Neuron (in vitro differentiated cells): Measurements from ENCODE around the gene HPSE2.
"Not testable (repeated sequence)": the region's sequence is repeated elsewhere in the genome, so short reads cannot be mapped to it uniquely, and the experiment has no call there.

Source experiments
- H2AFZ ChIP-seq: one replicate; pipeline ENCODE4 v1.6.1; 2013; ENCODE audit warnings: low read depth, mild to moderate bottlenecking, inconsistent platforms, low read length, moderate library complexity
- H3K27me3 ChIP-seq: one replicate; pipeline ENCODE4 v1.6.1; 2013; ENCODE audit warnings: low read length; ENCODE audit not compliant: insufficient read depth
- H3K36me3 ChIP-seq: one replicate; pipeline ENCODE4 v1.6.1; 2013; ENCODE audit warnings: low read length; ENCODE audit not compliant: insufficient read depth
- H3K4me1 ChIP-seq: one replicate; pipeline ENCODE4 v1.6.1; 2013; ENCODE audit warnings: low read length; ENCODE audit not compliant: insufficient read depth
- H3K4me3 ChIP-seq: 2 replicates; pipeline ENCODE4 v1.5.1; 2013; ENCODE audit warnings: mild to moderate bottlenecking, low read length, moderate library complexity
- H3K9me3 ChIP-seq: one replicate; pipeline ENCODE4 v1.6.1; 2013; ENCODE audit warnings: low read length

The HPSE2 gene

GRCh38 chr10:98920807-98921206 lies 314.8 kb downstream of the HPSE2 start:
- H2AFZ ChIP-seq = no peak overlapping the region
- no peaks in the 10 kb centered on the region for H3K27me3 ChIP-seq
- H3K4me3 ChIP-seq = no peak overlapping the region
- no peaks in the 10 kb centered on the region for H3K4me1 ChIP-seq
- no peaks in the 10 kb centered on the region for H3K36me3 ChIP-seq
- no peaks in the 10 kb centered on the region for H3K9me3 ChIP-seq

DNA sequence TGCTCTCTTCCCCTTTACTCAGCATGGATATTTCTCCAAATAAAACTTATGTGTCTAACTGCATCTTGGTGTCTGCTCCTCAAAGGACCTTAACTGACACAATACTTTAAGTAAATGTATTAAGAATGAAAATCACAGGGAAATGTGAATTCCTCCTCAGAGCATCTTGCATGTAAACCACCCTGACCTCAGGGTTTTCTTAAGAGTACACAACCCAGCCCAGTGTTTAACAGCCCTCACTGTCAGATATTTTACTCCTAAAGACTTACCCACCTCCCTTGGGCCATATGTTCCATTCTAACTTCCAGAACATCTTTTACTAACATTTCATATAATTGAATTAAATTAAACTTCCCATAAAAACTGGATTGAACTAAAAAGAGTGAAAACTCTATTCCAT lies 315.3 kb downstream of the HPSE2 start:
- Histone ChIP-seq H3K4me3 (no peak overlapping the region), H2AFZ (no peak overlapping the region), H3K27me3 (no peaks in the 10 kb centered on the region), H3K4me1 (no peaks in the 10 kb centered on the region), H3K9me3 (no peaks in the 10 kb centered on the region), H3K36me3 (no peaks in the 10 kb centered on the region)

DNA sequence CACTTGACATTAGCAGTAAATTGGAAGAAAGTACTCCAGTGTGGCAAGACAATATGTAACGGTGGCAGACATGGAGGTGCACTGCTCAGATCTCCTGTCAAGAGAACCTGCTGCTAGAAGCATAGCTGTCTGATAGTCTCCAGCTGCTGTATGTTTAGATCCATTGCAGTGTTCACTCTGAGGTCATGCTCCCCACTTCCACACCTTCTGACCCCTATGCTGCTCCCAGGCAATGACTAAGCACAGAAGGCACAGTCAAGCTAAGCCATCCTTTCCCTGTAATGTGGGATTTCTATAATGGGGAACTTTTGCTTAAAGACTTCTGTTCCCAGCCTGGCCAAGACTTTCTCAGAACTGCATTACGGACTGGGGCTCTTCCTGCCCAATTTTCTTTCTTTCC lies 315.8 kb downstream of the HPSE2 start:
- Histone ChIP-seq H3K36me3 (no peaks in the 10 kb centered on the region), H3K4me1 (no peaks in the 10 kb centered on the region), H3K9me3 (no peaks in the 10 kb centered on the region), H2AFZ (no peak overlapping the region), H3K4me3 (no peak overlapping the region), H3K27me3 (no peaks in the 10 kb centered on the region)

DNA sequence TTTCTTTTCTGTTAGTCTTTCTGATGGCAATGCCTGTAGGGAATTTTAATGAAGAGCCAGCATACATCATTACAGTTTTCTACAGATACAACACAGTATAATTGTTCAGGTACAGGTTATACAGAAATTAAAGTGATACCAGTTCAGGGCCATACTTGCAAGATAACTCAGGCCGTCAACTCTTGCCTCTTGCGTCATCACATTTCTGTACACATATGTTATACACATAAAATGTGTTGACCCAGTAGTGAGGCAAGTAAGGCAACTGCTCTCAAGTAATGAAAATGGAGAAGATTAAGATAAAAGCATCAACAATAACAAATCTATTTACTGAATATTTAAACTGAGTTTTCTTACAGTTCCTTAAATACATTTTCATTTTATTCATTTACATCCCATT lies 317.8 kb downstream of the HPSE2 start:
- no peaks in the 10 kb centered on the region for H3K36me3 ChIP-seq
- H2AFZ ChIP-seq = no peak overlapping the region
- H3K27me3 ChIP-seq = no peaks in the 10 kb centered on the region
- no peaks in the 10 kb centered on the region for H3K9me3 ChIP-seq
- H3K4me3 ChIP-seq = no peak overlapping the region
- H3K4me1 ChIP-seq = no peaks in the 10 kb centered on the region

- H3K36me3 ChIP-seq = no peaks in the 10 kb centered on the region
- H3K9me3 ChIP-seq = no peaks in the 10 kb centered on the region
- H2AFZ ChIP-seq = no peak overlapping the region
- H3K27me3 ChIP-seq = no peaks in the 10 kb centered on the region
- no peak overlapping the region for H3K4me3 ChIP-seq
- no peaks in the 10 kb centered on the region for H3K4me1 ChIP-seq
Measured at GRCh38 chr10:98916526-98917125, 319.0 kb downstream of the HPSE2 start.

DNA sequence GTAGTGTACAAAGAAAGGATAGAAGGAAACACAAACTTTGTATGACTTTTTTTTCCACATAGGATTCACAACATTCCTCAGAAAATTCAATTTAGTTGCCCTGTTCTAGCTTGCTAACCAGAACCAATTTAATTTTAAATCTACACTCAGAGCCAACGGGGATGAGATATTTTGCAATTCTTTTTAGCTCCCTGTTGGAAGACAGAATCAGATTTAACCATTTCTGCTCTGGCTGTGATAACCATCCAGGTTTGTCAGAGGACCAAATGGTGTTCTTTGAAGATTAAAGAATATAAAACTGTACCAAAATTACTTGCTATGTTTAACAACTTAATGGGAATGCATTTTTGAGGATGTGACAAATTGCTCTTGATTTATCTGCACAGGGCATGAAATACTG lies 319.7 kb downstream of the HPSE2 start:
- no peak overlapping the region for H3K4me3 ChIP-seq
- no peaks in the 10 kb centered on the region for H3K27me3 ChIP-seq
- no peak overlapping the region for H2AFZ ChIP-seq
- no peaks in the 10 kb centered on the region for H3K9me3 ChIP-seq
- H3K36me3 ChIP-seq = no peaks in the 10 kb centered on the region
- no peaks in the 10 kb centered on the region for H3K4me1 ChIP-seq

DNA sequence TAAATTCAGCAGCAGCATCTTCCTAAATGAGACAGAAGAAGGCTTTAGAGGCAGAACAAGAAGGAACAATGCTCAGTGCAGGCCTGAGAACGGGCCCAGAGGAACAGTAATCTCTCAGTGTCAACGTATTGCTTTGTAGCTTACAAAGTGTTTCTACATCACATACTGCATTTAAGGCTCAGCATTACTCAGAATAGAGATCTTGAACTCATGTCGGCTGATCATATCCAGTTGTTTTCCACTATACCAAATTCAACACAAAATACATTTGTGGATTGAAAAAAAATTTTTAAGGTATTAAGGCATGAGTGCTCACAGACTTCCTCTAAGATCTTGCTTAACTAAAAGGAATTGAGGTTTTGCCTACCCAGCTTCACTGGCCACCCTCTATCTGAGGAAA lies 325.1 kb downstream of the HPSE2 start:
- no peak overlapping the region for H2AFZ ChIP-seq
- no peaks in the 10 kb centered on the region for H3K4me1 ChIP-seq
- H3K36me3 ChIP-seq = no peaks in the 10 kb centered on the region

DNA sequence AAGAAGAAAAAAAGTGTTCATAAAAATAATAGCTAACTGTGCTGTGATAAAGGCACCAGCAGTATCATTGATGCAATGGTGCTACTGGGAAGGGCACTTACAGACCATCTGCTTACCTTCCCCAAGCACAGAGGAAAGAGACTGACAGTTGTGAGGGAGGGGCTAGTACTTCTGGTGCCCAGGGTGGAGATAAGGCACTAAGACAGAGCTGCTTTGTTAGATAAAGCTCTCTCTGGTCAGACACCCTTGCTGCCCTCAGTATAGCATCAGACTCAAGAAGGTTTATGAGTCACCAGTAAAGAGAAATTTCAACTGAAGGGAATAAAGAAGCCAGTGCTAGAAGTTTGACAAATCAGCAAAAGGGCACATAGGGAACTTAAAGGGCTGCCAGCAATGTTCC lies 325.6 kb downstream of the HPSE2 start:
- H3K9me3 ChIP-seq = no peaks in the 10 kb centered on the region
- H2AFZ ChIP-seq = no peak overlapping the region
- H3K4me3 ChIP-seq = no peak overlapping the region
- no peaks in the 10 kb centered on the region for H3K4me1 ChIP-seq
- H3K36me3 ChIP-seq = no peaks in the 10 kb centered on the region
- H3K27me3 ChIP-seq = no peaks in the 10 kb centered on the region

More for the DNA sequence above, 325.1 kb downstream of the HPSE2 start:
- Histone ChIP-seq H3K27me3 (no peaks in the 10 kb centered on the region), H3K9me3 (no peaks in the 10 kb centered on the region), H3K4me3 (no peak overlapping the region)

DNA sequence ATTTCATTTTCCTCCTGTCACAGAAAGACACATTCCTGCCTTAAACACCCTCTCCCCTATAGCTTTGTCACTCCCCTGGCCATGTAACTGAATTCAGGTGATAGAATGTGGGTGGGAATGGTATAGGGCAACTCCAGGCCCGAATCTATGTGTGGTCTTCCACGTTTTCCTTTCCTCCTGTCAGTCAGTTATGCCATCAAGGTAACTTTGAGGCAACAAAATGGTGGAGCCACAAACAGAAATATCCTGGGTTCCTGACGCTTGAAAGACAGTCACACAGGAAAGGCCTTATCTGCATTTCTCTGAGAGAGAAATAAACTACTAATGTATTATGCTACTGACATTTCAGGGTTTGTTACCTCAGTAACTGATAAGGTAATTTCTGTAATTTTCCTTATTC lies 326.8 kb downstream of the HPSE2 start:
- H3K4me1 ChIP-seq = no peaks in the 10 kb centered on the region
- no peaks in the 10 kb centered on the region for H3K36me3 ChIP-seq
- H3K4me3 ChIP-seq = no peak overlapping the region
- no peaks in the 10 kb centered on the region for H3K27me3 ChIP-seq
- no peak overlapping the region for H2AFZ ChIP-seq
- H3K9me3 ChIP-seq = no peaks in the 10 kb centered on the region

DNA sequence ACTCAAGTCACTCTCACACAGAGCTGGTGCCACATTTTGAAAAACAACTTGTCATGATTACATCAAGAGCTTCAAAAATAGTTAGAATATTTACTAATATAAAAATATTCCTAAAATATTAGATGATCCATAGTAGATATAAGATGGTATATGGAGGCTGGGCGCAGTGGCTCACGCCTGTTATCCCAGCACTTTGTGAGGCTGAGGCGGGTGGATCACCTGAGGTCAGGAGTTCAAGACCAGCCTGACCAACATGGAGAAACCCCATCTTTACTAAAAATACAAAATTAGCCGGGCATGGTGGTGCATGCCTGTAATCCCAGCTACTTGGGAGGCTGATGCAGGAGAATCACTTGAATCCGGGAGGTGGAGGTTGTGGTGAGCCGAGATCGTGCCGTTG lies 327.4 kb downstream of the HPSE2 start:
- H3K27me3 ChIP-seq, H3K4me3 ChIP-seq, H3K36me3 ChIP-seq, H3K9me3 ChIP-seq, H2AFZ ChIP-seq, H3K4me1 ChIP-seq: not testable (repeated sequence)

- H3K4me3 ChIP-seq = no peak overlapping the region
- no peaks in the 10 kb centered on the region for H3K36me3 ChIP-seq
- no peaks in the 10 kb centered on the region for H3K4me1 ChIP-seq
- no peaks in the 10 kb centered on the region for H3K9me3 ChIP-seq
- H2AFZ ChIP-seq = no peak overlapping the region
- H3K27me3 ChIP-seq = no peaks in the 10 kb centered on the region
Measured at GRCh38 chr10:98901441-98902110, 334.1 kb downstream of the HPSE2 start.

- Histone ChIP-seq H3K4me1 (no peaks in the 10 kb centered on the region), H3K27me3 (no peaks in the 10 kb centered on the region), H3K36me3 (no peaks in the 10 kb centered on the region), H2AFZ (no peak overlapping the region), H3K4me3 (no peak overlapping the region), H3K9me3 (no peaks in the 10 kb centered on the region)
Measured at GRCh38 chr10:98899018-98899417, 336.6 kb downstream of the HPSE2 start.

DNA sequence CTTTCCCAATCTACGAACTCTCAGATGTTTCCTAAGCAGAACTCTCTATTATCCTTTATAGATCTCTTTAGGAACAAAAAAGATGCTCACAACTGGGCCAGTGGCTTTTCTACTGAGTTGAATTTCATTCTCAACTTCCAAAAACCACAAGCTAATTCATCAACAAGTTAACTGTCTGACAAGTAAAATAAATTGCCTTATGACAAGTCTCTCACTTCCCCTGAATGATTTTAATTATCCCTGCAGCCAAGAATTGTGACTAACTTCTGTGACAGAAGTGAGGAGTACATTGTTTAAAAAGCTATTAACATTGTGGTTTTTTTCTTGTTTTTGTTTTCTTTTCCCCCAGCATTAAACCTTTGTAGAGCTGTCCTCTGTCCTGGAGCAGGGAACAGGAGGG lies 343.1 kb downstream of the HPSE2 start:
- Histone ChIP-seq H3K4me3 (no peak overlapping the region), H3K27me3 (no peaks in the 10 kb centered on the region), H3K9me3 (no peaks in the 10 kb centered on the region), H3K36me3 (no peaks in the 10 kb centered on the region), H2AFZ (no peak overlapping the region), H3K4me1 (no peaks in the 10 kb centered on the region)

GRCh38 chr10:98886686-98887085 lies 349.0 kb downstream of the HPSE2 start:
- H3K4me1 ChIP-seq = no peaks in the 10 kb centered on the region
- H3K36me3 ChIP-seq = no peaks in the 10 kb centered on the region
- no peak overlapping the region for H3K4me3 ChIP-seq
- no peak overlapping the region for H2AFZ ChIP-seq
- H3K27me3 ChIP-seq = no peaks in the 10 kb centered on the region
- no peaks in the 10 kb centered on the region for H3K9me3 ChIP-seq
